ENCODE measurements around the gene XYLT1. TPM values are rescaled to one million over a fixed set of nuclear protein-coding genes. Genes with fewer than 3 reads are reported as not detected.
A peak's percentile ranks its signal among the peaks of the same experiment; 100 is the strongest.

XYLT1 gene
- total RNA-seq, 2 donors from 2014 or later: 24.2 to 28.6 TPM

DNA sequence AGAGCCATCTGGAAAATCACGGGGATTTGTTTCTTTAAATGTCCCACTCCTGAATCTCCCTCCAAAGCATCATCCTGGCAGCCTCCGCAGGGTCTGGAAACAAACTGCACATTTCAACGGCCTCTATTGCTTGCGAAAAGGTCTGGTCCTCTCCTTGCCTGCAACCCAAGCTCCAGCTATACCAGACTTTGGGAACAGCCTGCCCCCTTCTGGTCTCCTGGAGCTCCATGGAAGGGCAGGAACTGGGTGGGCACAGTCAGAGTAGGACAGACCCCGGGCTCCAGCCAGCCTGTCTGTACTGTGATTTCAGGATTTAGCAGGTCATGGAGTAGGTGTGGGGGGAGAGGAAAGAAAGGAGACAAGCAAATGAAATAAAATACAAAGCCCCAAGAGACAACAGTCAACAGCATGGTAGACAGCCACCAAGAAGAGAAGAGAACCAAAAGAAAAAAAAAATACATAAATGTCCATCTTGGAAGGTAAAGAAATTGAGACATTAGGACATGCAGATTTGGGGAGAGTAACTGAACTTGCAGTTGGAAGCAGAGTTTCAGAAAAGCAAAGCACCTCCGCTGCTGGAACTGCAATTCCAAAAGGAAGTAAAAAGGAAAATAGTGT, 2.7 kb downstream of the XYLT1 start:
- DNase-seq: peak; percentile 79 to 84
- intact Hi-C loops (cut with DNase I, micrococcal nuclease): loop anchor here in 1 of 2 donors (5.0 to 10.0 kb wide), 2 partner anchors 163 to 271 kb away; no protein-coding TSS in a partner anchor
- peak; percentile 72 for ATAC-seq

DNA sequence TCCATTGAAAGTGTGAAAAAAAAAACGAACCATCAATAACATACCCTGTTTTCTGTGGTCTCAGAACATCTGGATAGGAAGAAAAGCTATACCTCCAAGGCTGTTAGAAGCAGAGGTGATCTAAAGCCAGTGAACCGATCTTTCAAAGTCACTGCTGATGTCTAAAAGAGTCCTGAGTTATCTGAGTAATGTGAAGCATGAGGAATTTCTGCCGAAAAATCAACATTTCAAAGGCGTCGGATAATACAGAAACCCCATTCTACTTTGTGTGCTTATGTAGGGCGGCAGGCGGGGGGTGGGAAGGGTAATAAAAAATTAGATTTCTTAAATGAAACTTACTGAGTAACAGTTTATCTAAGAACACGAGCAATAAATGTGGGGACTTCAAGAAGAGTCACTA, 3.9 kb downstream of the XYLT1 start:
- DNase-seq (no peak), ATAC-seq (no peak)
- intact Hi-C loops (cut with DNase I, micrococcal nuclease): loop anchor here in 1 of 2 donors (5.0 to 10.0 kb wide), 2 partner anchors 162 to 270 kb away; no protein-coding TSS in a partner anchor

DNA sequence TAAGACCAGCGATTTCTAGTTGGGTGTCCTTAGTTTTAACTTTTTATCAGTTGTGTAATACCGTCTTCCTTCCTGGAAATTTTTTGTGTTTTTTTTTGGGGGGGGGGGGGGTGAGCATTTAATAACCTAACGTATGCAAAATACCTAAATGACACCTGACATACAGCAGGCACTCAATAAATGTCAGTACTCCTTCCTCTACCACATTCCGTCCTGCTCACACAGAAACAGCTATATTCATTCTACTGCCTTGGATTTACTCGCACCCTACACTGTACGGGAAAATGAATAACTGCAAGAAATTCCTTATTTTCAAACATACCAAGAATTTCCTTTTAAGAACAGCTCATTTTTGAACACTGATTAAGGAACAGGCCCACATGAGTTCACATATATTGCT, 5.3 kb downstream of the XYLT1 start:
- intact Hi-C loops (cut with DNase I, micrococcal nuclease): loop anchor here in 1 of 2 donors (5.0 to 10.0 kb wide), 2 partner anchors 161 to 268 kb away; no protein-coding TSS in a partner anchor
- ATAC-seq (no peak), DNase-seq (no peak)

DNA sequence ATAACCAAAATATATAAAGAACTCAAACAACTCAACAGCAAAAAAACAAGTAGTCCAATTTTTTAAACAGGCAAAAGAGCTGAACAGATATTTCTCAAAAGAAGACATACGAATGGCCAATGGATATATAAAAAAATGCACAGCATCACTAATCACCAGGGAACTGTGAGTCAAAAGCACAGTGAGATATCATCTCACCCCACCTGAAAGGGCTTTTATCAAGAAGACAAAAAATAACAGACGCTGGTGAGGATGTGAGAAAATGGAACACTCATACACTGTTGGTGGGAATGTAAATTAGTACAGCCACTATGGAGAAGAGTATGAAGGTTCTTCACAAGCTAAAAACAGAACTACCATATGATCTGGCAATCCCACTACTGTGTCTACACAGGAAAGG, 7.4 kb downstream of the XYLT1 start:
- no peak for ATAC-seq
- intact Hi-C loops (cut with DNase I, micrococcal nuclease): loop anchor here in 1 of 2 donors (10.0 kb wide), 1 partner anchor 159 kb away; no protein-coding TSS in a partner anchor
- DNase-seq: no peak

DNA sequence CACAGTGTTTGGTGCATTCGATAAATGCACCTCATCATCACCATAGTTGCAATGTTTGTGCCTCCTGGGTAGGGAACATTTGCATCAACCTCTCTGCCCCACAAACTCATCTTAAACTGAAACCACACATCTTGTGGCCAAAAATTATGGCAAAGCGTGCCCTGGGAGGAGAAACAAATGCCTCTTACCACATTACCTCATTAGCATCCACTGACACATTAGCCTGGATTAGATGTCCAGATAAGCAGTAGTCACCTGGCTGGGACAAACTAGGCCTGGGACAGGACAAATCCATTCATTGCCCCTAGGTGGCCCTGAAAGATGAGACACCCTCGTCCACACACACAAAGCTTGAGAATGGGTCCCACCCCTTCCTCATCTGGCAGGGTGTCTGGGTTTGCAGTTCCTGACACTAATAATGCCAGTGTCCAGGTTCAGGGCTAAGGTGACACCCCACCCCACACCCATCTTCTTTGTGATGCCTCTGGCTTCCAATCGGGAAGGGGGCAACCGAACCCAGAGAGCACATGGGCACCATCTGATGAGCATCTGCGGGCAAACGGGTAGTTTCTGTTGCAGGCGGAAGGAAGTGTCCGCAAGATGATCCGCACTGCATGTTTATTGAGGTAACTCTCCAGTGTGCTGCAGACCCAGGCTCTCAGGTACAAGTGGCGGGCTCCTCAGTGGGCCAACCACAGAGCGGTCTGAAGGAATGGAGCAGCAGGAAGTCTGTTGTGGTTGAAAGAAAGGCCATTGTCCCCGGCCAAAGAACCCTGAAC, 8.6 kb downstream of the XYLT1 start:
- no peak for ATAC-seq
- intact Hi-C loops (cut with DNase I, micrococcal nuclease): loop anchor here in 1 of 2 donors (10.0 kb wide), 1 partner anchor 157 kb away; no protein-coding TSS in a partner anchor
- DNase-seq: no peak

DNA sequence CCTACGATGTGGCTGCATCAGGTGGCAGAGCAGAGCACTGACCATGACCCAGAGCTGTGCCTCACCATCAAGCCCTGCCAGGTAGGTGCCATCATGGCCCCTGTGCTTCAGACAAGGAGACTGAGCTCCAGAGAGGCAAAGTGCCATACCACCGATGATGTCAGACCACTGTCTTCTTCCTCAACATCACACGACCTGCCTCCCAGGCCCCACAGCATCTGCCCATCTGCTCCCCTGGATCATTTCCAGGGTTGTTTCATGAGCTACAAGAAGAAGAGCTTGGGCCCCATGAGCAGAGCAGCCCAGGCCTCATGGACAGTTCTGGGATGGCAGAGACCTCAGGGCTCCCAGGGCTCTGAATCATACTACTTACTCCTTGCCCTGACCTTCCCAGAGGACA, 9.9 kb downstream of the XYLT1 start:
- no peak for DNase-seq
- ATAC-seq: no peak
- intact Hi-C loops (cut with DNase I, micrococcal nuclease): loop anchor here in 1 of 2 donors (10.0 kb wide), 1 partner anchor 156 kb away; no protein-coding TSS in a partner anchor

DNA sequence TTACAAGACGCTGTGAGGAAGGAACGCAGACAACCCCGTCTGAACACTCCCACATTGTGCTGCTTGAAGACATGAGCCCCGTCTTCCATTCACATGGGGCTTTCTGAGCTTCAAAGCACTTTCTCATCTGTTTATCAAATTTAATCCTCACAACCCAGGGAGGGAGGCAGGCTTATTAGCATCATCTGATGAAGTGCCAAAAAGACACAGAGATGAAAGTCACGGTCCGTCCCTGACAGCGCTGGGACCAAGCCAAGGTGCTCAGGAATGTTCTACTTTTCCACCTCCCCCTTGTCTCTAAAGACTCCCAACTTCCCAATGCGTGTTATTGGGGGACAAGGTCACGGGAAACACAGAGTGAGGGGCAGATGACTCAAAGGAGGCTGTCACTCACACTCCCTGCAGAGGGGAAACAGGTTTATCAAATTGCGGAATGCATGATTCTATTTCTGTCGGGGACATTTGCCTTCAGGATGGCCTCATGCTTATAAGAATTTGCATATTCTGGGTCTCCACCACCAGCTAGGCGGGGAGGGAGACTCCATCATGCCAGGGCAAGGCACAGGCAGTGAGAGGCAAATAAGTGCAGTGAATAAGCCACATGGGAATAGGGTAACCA, 10.7 kb downstream of the XYLT1 start:
- intact Hi-C loops (cut with DNase I, micrococcal nuclease): loop anchor here in 1 of 2 donors (10.0 kb wide), 1 partner anchor 155 kb away; no protein-coding TSS in a partner anchor
- no peak for DNase-seq
- no peak for ATAC-seq

DNA sequence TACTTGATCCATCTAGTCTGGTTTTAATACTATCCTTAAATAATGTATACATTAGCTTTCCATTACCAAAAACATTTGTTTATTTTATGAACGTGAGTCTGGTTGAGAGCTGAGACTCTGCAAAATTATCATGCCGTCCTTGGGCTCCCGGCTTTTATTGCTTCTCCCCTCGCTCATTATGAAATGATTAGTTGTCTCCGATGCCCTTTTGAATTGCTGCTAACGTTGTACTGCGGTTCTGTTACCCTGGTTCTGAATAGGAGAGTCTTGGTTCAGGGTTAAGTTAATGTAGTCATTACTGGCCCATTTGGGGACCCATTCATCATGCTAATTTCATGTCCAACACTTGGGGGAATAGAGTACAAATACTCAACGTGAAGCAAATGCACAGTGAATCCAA, 12.8 kb downstream of the XYLT1 start:
- intact Hi-C loops (cut with DNase I, micrococcal nuclease): no loop called here
- DNase-seq (no peak), ATAC-seq (no peak)

DNA sequence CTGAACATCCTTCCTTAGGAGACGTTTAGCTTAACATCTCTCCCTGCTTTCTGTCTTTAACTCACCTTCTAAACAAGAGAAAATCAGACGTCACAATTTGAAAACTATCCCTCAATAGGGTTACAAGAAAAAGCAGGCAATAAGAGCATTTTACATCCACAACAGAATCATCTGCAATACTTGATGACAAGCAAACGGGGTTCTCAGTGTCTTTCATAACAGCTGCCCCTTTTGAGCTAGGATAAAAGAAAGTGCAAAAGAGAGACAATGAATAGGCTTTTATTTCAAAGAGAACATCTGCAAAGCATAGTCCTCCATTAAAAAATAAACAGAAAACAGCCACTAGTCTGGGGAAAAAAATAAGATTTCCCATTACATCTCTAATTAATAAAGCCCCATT, 13.2 kb downstream of the XYLT1 start:
- ATAC-seq: no peak
- intact Hi-C loops (cut with DNase I, micrococcal nuclease): no loop called here
- DNase-seq: no peak

DNA sequence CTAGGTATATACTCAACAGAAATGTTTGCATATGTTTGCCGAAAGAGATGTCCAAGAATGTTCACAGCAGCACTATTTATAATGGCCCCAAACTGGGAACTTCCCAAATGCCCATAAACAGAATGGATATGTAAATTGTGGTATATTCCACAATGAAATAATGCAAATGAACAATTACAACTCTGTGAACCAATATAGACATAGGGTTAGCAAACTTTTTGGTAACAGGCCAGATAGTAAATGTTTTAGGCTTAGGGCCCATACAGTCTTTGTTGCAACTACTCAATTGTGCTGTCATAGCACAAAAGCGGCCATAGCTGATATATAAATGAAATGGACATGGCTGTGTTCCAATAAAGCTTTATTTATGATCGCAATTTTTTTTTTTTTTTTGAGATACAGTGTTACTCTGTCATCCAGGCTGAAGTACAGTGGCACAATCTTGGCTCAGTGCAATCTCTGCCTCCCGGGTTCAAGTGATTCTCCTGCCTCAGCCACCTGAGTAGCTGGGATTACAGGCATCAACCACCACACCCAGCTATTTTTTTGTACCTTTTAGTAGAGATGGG, 16.5 kb downstream of the XYLT1 start:
- intact Hi-C loops (cut with DNase I, micrococcal nuclease): no loop called here
- ATAC-seq (peak; percentile 28), DNase-seq (no peak)

DNA sequence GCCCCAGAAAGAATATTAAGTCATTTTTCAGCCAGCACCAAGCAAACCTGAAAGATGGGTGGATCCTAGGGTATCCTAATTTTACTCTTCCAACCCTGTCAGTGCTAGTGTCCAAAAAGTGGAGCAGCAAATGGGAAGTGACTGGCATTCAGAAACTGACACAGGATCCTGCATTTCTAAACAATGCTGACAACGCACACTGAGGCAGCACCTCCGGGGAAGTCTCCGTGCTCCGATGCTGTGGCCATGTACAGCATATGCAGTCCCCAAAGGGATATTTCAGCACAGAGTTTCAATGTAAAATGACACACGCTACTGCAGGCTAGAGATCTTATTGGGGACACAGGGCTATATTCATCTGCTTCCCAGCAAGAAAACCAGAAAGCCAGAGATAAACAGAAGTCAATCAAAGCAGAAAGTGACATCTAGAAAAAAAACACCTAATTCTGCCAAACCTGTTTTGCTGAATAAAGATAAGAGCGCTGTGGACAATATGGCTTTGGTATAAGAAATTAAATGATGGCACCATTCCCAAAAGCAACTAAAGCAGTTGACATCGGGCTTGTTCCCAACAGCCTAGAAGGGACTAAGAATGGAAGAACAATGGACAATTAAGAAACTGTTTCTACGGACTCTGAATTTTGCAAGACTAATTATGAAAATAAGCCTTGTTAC, 17.3 kb downstream of the XYLT1 start:
- no peak for DNase-seq
- peak; percentile 24 for ATAC-seq
- intact Hi-C loops (cut with DNase I, micrococcal nuclease): no loop called here

DNA sequence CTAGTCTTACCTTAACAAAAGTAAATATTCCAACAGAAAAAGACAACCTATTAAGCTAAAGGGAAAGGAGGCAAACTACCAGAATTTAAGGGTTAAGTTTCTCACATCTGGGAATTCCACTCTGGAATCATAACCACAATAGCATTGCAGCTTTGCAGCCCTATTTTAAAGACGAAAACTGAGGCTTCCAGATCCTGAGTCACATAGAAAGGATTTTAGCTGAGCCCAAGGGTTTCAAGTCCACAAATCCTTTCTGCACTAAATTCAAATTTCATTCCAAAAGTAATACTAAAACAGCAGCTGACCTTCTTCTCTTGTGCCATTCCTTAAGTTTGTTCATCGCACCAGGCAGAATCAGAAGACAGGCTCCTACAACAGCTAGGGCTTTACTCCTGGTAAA, 17.8 kb downstream of the XYLT1 start:
- ATAC-seq (no peak), DNase-seq (no peak)
- intact Hi-C loops (cut with DNase I, micrococcal nuclease): no loop called here

DNA sequence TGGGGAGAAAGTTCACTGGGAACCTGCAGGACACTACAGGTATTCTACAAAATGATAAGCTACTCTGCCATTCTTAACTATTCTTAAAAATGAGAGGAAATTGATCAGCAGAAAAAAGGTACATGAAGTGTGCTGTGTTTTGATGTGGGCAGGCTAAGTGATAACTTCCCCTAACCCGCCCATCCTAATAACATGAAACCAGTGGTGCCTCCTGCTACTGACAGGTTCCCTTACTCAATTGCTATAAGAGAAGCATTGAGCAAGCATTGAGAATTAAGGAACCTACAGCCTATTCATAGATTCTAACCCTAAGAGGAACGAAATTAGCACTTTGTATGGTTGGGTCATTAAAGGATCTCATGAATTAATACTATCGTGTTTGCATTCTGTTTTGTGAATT, 18.9 kb downstream of the XYLT1 start:
- no peak for ATAC-seq

DNA sequence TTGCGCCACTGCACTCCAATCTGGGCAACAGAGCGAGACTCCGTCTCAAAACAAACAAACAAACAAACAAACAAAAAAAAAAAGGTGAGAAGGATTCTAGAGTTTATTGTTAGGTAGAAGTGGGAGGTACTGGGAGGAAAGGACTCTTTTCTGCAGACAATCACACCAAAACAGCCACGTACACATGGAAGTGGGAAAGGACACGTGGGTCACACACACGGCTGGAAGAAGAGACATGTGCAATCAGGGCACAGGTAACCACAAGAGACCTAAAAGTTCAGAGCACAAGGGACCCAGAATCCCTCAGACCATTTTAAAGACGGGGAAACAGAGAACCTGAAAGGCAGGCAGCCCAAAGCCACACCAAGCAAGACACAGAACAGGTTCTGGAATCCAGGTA, 20.5 kb downstream of the XYLT1 start:
- DNase-seq (no peak), ATAC-seq (no peak)
- intact Hi-C loops (cut with DNase I, micrococcal nuclease): no loop called here

More for the DNA sequence above, 18.9 kb downstream of the XYLT1 start:
- DNase-seq: no peak
- intact Hi-C loops (cut with DNase I, micrococcal nuclease): no loop called here

DNA sequence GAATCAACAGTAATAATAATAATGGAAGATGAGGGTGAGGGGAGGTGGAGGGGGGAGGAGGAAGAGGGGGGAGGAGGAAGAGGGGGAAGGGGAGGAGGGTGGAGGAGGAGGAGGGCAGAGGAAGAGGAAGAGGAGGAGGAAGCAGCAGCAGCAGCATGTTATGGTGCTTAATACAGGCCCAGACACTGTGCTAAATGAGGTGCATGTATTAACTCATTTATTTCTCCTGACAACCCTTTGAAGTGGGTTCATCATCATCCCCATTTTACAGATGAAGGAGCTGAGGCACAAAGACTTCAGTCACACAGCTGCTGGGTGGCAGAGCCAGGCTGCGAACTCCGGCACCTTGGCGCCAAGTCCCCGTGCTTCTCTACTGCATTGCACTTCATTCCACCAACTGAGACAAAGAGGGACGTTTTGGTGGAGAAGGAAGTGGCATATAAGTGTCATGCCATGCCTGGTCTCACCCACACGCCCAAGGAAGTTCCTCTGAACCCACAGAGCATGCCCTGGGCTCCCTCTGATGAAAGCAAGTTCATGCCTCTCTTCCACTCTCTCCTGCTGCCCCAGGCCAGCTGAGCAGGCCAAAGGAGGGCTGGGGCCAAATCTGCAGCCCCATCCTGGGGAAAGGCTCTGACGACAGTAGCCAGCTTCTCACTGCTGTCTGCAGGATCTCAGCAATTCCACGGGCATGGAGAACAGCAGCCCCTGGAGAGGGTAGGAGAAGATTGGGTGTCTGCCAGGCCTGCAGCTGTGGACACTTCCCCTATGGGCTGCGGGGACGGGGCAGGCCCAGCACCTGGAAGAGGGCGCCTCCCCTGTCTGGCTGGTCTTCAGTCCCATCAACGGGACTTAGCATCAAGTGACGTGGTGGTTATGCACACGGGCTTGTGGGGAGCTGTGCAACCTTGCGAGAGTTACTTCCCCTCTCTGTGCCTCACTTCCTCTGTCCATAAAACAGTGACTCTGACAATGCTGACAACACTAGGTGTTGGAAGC, 21.8 kb downstream of the XYLT1 start:
- ATAC-seq (peak; percentile 40), DNase-seq (peak; percentile 33 to 36)
- intact Hi-C loops (cut with DNase I, micrococcal nuclease): no loop called here

DNA sequence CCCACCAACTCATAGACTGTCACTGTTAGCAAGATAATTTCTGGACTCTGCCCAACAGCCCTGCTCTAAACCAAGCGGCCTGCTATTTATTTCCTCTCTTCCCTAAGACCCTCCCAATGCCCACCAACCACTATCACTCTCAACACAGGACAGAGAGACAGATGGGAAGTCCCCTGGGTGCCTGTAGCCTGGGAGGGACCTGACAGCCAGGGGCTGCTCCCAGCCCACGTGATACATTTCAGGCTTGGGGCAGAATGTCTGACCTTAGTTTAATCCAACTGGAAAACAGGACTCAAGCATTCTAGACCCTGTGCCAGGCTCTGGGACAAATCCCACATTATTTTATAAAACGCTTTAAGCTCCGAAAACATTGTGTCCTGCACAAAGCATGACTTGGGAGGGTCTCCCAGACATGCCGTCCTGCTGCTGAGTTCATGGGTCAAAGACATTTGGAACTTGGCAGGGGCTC, 23.6 kb downstream of the XYLT1 start:
- intact Hi-C loops (cut with DNase I, micrococcal nuclease): no loop called here
- ATAC-seq: no peak
- DNase-seq: no peak

DNA sequence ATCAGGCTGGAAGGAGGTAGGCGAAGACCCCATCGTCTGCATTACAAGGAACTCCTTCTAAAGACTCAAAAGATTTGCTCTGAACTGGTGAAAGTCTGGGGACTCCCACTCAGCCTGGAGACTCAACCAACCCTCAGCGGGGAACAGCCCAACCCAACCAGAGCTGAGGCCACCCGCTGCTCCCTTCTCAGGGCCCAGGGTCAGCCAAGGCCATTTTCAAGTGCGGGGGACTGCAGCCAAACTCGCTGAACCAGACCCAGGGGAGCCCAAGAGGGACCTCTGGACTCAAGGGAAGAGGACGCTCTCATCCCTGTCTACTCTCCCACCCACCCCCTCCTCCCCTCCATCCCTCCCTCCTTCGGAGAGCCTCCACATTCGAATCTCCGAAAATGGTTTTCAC, 24.1 kb downstream of the XYLT1 start:
- ATAC-seq: no peak
- intact Hi-C loops (cut with DNase I, micrococcal nuclease): no loop called here
- DNase-seq: no peak

DNA sequence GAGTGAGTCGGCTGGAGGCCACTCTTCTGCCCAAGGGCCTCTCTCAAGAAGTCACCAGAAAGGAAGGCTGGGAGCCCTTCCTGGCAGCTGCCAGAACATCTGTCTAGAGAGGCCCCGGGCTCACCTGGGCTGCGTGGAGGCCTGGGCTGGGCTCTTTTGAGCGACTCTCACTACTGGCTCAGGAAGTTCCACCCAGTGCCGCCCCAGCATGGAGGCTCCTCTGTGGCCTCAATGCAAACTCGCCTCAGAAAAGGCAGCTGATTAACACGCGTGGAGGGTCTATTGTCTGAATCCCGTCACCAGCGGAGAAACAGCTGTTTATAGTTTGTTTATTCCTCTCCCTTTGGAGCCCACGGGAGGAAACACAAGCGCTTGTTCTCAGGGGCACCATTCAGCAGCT, 25.3 kb downstream of the XYLT1 start:
- no peak for ATAC-seq
- intact Hi-C loops (cut with DNase I, micrococcal nuclease): no loop called here

More for the DNA sequence above, 25.3 kb downstream of the XYLT1 start:
- no peak for DNase-seq

Data from left colon (tissue), 2 donors.